Breast epithelium (tissue), 4 donors: Measurements from ENCODE around the gene F13A1. TPM values are rescaled to one million over a fixed set of nuclear protein-coding genes. Genes with fewer than 3 reads are reported as not detected.

Source experiments
- DNase-seq, 2 donors: peaks; one replicate each; pipeline ENCODE4 v3.0.0-alpha.2; 2019; ENCODE audit warnings: low spot score in 2 of 2
- H3K27ac ChIP-seq, 2 donors: fragments of 200-600 bp; sonication (generic) in 1 of 2; one replicate each; pipeline ENCODE4 v1.5.1; 2016 to 2019; ENCODE audit warnings: mild to moderate bottlenecking in 1 of 2
- H3K27me3 ChIP-seq, 2 donors: fragments of 200-600 bp; sonication (generic) in 1 of 2; one replicate each; pipeline versions ENCODE4 v1.5.1 to v1.6.0; 2017 to 2019; ENCODE audit warnings: control low read depth in 1 of 2, mild to moderate bottlenecking in 1 of 2
- H3K36me3 ChIP-seq: fragments of 200-600 bp; one replicate; pipeline ENCODE4 v1.5.1; 2019
- H3K4me1 ChIP-seq, 2 donors: fragments of 200-600 bp; sonication (generic); one replicate each; pipeline ENCODE4 v1.5.1; 2016 to 2019; ENCODE audit warnings: control low read depth in 1 of 2
- H3K4me3 ChIP-seq, 3 donors: fragments of 200-600 bp; sonication (generic); 1 replicate in 2 of 3; 2 replicates in 1 of 3; pipeline ENCODE4 v1.5.1; 2016 to 2019; ENCODE audit warnings: mild to moderate bottlenecking in 3 of 3, moderate library complexity in 2 of 3
- H3K9me3 ChIP-seq, 2 donors: fragments of 200-600 bp; sonication (generic) in 1 of 2; one replicate each; pipeline ENCODE4 v1.5.1; 2016 to 2019; ENCODE audit warnings: control low read depth in 1 of 2
- POLR2A ChIP-seq: fragments of 450-650 bp; IDR thresholded peaks from one replicate; pipeline ENCODE4 v1.6.1; 2016; ENCODE audit warnings: antibody characterized with exemption, mild to moderate bottlenecking, moderate library complexity
- POLR2AphosphoS5 ChIP-seq, 3 donors: sonication (generic); formaldehyde crosslinking; IDR thresholded peaks; one replicate each; pipeline ENCODE4 v1.6.1; 2017; ENCODE audit warnings: antibody characterized with exemption in 3 of 3
- intact Hi-C: fragments of 100-400 bp; cut with DNase I; formaldehyde crosslinking; loops from one replicate; pipeline ENCODE4 v1.15.1; 2023; ENCODE audit warnings: low total_unique reads
- total RNA-seq, 3 donors: library from RNA; depleted of rRNA; stranded (reverse); fragments of >200 nt; gene quantifications; one replicate each; pipeline ENCODE4 v1.1.0, GENCODE V29; 2016
- TF ChIP-seq, protein P1 (sequence below), 3 donors: fragments of 450-650 bp; IDR thresholded peaks; one replicate each; pipeline ENCODE4 v1.5.1; 2016 to 2017; ENCODE audit warnings: antibody characterized with exemption in 3 of 3, mild to moderate bottlenecking in 3 of 3, moderate library complexity in 3 of 3

The F13A1 gene
- total RNA-seq, 3 donors from 2014 or later = 45.6 to 357 (median 53.3) TPM

DNA sequence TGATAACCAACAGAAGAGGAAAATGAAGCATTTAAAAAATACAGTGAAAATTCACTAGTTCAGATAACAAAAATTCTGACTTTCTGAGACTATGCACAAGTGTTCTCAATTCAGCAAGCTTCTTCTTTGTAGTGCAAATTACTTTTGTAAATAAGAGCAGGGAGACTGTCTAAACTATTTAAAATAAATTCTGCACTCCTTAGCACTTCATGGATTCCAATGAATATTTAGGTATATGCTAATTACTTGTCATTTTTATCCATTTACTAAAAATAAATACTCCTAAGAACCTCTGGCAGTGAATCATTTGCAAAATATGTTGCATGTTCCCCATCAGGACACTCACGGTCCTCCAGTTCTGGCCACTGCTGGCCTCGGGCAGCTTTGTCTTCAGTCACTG is 139.8 kb downstream of the F13A1 start:
- Histone ChIP-seq H3K36me3 (no peaks in the 10 kb centered on the region), H3K27ac (no peak overlapping the region), H3K9me3 (no peaks in the 10 kb centered on the region), H3K4me1 (no peaks in the 10 kb centered on the region), H3K4me3 (no peak overlapping the region), H3K27me3 (no peaks in the 10 kb centered on the region)
- no peak for DNase-seq
- intact Hi-C loops = no loop called here
- TF ChIP-seq POLR2A (no peak), POLR2AphosphoS5 (IDR thresholded peaks at IDR 0.05) (no peak)
- TF ChIP-seq, protein P1, sequence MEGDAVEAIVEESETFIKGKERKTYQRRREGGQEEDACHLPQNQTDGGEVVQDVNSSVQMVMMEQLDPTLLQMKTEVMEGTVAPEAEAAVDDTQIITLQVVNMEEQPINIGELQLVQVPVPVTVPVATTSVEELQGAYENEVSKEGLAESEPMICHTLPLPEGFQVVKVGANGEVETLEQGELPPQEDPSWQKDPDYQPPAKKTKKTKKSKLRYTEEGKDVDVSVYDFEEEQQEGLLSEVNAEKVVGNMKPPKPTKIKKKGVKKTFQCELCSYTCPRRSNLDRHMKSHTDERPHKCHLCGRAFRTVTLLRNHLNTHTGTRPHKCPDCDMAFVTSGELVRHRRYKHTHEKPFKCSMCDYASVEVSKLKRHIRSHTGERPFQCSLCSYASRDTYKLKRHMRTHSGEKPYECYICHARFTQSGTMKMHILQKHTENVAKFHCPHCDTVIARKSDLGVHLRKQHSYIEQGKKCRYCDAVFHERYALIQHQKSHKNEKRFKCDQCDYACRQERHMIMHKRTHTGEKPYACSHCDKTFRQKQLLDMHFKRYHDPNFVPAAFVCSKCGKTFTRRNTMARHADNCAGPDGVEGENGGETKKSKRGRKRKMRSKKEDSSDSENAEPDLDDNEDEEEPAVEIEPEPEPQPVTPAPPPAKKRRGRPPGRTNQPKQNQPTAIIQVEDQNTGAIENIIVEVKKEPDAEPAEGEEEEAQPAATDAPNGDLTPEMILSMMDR (IDR thresholded peaks at IDR 0.05) = no peak

DNA sequence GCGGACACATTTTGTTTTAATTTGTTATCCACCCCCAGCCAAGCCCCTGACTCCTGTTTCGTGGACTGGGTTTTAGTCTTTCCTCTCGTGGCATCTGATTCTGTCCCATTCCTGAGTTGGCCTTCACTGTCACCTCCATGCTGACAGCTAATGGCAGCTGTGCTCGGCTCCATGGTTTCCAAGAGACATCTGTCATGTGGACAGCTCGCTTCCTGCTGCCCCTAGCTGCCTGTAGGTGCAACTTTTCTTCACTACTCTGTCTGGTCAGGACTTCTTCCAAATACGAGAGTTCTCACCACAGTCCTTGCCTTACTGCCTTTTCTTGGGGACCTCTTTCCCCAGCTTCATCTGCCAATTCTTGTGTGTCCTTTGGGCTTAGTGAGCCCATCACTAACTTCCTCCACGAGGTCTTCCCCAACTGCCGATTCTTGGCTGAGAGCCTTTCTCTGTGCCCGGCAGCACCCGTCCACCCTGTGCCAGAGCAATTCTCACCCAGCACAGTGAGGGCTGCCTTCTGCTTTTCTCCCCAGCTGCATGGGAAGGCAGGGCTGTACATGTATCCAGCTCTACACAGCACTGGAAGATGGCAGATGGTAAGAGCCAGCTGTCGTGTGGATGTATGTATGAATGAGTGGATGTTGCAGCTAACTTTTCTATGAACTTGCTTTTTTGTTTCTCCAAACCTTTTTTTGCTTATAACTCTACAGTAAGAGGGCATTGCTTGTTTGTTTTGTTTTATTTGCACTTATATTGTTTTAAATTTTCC is 140.4 kb downstream of the F13A1 start:
- intact Hi-C loops = no loop called here
- Histone ChIP-seq H3K9me3 (no peaks in the 10 kb centered on the region), H3K36me3 (no peaks in the 10 kb centered on the region), H3K27me3 (no peaks in the 10 kb centered on the region), H3K27ac (no peak overlapping the region), H3K4me3 (no peak overlapping the region), H3K4me1 (no peaks in the 10 kb centered on the region)
- TF ChIP-seq, protein P1 (IDR thresholded peaks at IDR 0.05) = no peak
- TF ChIP-seq POLR2A (no peak), POLR2AphosphoS5 (IDR thresholded peaks at IDR 0.05) (no peak)
- no peak for DNase-seq

DNA sequence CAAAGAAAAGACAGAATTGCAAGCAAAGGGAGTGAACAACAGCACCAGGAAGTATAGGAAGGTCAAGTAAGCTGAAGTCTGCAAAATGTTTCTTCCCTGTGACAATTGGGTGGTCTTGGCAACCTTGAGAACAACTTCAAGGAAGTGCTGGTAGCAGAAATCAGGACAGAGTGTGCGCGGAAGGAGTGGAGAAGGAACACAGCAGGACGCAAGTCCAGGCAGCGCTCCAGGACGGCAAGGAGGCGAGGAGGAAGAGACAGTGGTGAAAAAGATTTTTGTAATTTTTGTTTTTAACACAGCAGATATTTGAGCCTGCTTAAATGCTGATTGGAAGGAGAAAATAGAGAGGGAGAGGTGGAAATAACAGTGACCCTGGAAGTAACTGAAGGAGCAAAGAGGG is 141.7 kb downstream of the F13A1 start:
- Histone ChIP-seq H3K27ac (no peak overlapping the region), H3K9me3 (no peaks in the 10 kb centered on the region), H3K27me3 (no peaks in the 10 kb centered on the region), H3K4me3 (no peak overlapping the region), H3K36me3 (no peaks in the 10 kb centered on the region), H3K4me1 (no peaks in the 10 kb centered on the region)
- intact Hi-C loops = no loop called here
- no peak for DNase-seq
- TF ChIP-seq, protein P1 (IDR thresholded peaks at IDR 0.05) = no peak
- TF ChIP-seq POLR2A = no peak
- no peak for TF ChIP-seq POLR2AphosphoS5 (IDR thresholded peaks at IDR 0.05)

DNA sequence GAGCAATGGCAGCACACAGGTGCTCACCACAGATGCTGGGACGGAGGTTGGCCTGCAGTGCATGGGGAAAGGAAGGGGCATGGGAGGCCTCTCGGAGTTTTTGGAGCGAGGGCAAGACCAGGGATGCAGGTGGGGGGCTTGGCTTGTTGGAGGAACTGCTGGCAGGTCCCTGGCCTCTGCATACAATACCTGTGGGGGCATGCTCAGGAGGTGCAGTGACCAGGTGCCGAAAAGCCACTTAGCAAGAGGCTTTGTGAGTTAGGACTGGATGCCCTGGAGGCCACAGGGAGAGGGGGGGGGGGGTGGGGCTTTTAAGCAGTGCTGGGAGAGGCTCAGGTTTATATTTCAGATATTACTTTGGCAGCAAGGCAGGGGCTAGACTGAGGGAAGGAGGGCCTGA is 142.7 kb downstream of the F13A1 start:
- H3K27me3 ChIP-seq = no peaks in the 10 kb centered on the region
- no peak overlapping the region for H3K27ac ChIP-seq
- no peak for DNase-seq
- H3K36me3 ChIP-seq = no peaks in the 10 kb centered on the region
- TF ChIP-seq POLR2A = no peak
- TF ChIP-seq POLR2AphosphoS5 (IDR thresholded peaks at IDR 0.05) = no peak
- TF ChIP-seq, protein P1 (IDR thresholded peaks at IDR 0.05) = no peak
- no peak overlapping the region for H3K4me3 ChIP-seq
- no peaks in the 10 kb centered on the region for H3K9me3 ChIP-seq
- intact Hi-C loops = no loop called here
- no peaks in the 10 kb centered on the region for H3K4me1 ChIP-seq

DNA sequence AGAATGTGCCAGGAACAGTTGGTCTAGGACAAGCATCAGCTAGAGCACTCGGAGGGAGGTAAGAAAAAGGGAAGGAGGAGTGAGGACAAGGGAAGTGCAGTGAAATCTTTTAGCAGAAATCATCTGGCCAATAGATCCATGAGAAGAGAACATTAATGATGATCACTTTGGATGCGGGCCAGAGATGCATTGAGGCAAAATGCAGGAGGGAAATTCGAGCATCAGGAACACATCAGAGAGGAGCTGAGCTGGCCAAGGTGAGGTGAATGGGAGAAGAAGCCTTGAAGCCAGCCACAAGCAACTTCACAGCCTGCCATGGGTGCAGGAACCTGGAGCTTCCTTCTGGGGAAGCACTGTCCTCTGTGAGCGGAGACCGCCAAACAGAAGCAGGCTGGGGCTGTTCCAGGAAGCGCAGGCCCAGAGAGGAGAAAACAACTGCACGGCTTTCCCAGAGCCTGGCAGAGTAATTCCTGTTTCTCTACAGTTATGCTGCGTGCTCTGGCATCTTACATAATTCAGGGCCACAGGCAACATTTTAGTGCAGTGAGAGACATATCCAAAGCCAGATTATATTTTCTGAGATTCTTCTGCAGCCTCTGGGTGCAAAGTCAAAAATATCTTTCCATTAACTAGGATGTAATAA is 143.8 kb downstream of the F13A1 start:
- H3K4me1 ChIP-seq = no peaks in the 10 kb centered on the region
- no peak for TF ChIP-seq POLR2AphosphoS5 (IDR thresholded peaks at IDR 0.05)
- no peak for TF ChIP-seq POLR2A
- no peak overlapping the region for H3K4me3 ChIP-seq
- H3K9me3 ChIP-seq = no peaks in the 10 kb centered on the region
- intact Hi-C loops = no loop called here
- H3K27me3 ChIP-seq = no peaks in the 10 kb centered on the region
- H3K27ac ChIP-seq = no peak overlapping the region
- no peak for DNase-seq
- H3K36me3 ChIP-seq = no peaks in the 10 kb centered on the region
